ENCODE data around the gene ADGRA1.
"Not testable (repeated sequence)": the region's sequence is repeated elsewhere in the genome, so short reads cannot be mapped to it uniquely, and the experiment has no call there.

- TF ChIP-seq, protein P1, sequence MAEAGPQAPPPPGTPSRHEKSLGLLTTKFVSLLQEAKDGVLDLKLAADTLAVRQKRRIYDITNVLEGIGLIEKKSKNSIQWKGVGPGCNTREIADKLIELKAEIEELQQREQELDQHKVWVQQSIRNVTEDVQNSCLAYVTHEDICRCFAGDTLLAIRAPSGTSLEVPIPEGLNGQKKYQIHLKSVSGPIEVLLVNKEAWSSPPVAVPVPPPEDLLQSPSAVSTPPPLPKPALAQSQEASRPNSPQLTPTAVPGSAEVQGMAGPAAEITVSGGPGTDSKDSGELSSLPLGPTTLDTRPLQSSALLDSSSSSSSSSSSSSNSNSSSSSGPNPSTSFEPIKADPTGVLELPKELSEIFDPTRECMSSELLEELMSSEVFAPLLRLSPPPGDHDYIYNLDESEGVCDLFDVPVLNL (IDR thresholded peaks at IDR 0.05; ENCODE audit: low read depth, low read length): not testable (repeated sequence)
- not testable (repeated sequence) for TF ChIP-seq POLR2AphosphoS5 (IDR thresholded peaks at IDR 0.05; ENCODE audit: low read length); NR2C2 (IDR thresholded peaks at IDR 0.05; ENCODE audit: borderline replicate concordance, control insufficient read depth, insufficient read length, low read depth); CHD4 (IDR thresholded peaks at IDR 0.05); ATF2 (IDR thresholded peaks at IDR 0.05; ENCODE audit: low read length); EGR1 (IDR thresholded peaks at IDR 0.05; ENCODE audit: borderline replicate concordance in 1 of 2, low read depth in 2 of 2, low read length in 2 of 2); SUPT20H (IDR thresholded peaks at IDR 0.05; ENCODE audit: borderline replicate concordance, control insufficient read depth, low read depth, low read length); EED (IDR thresholded peaks at IDR 0.05; ENCODE audit: low read depth); POLR2A (IDR thresholded peaks at IDR 0.05; ENCODE audit: low read depth, low read length); ATF7 (IDR thresholded peaks at IDR 0.05; ENCODE audit: low read depth)
Observed at GRCh38 chr10:133151071-133151470, 63.3 kb downstream of the ADGRA1 start.
